Adrenal gland (tissue), 12 donors: ENCODE measurements around the gene FMNL2. TPM values are rescaled to one million over a fixed set of nuclear protein-coding genes. Genes with fewer than 3 reads are reported as not detected.

Experiments
- DNase-seq, 7 donors: peaks; one replicate each; pipeline ENCODE4 v3.0.0-alpha.2; 2019 to 2020
- H3K27ac ChIP-seq, 5 donors: fragments of 200-600 bp; sonication (generic) in 4 of 5; 1 replicate in 3 of 5; 2 replicates in 2 of 5; pipeline versions ENCODE4 v1.5.1 to v1.8.0; 2016 to 2020; ENCODE audit warnings: mild to moderate bottlenecking in 1 of 5
- H3K27me3 ChIP-seq: fragments of 200-600 bp; 2 replicates; pipeline ENCODE4 v1.8.0; 2021
- H3K36me3 ChIP-seq, 2 donors: fragments of 200-600 bp; replicated peaks in 1 of 2; 1 replicate in 1 of 2; 2 replicates in 1 of 2; pipeline versions ENCODE4 v1.5.1 to v1.8.0; 2018 to 2022
- H3K4me1 ChIP-seq, 2 donors: fragments of 200-600 bp; replicated peaks in 1 of 2; 1 replicate in 1 of 2; 2 replicates in 1 of 2; pipeline versions ENCODE4 v1.5.1 to v1.8.0; 2018 to 2021
- H3K4me3 ChIP-seq, 4 donors: fragments of 200-600 bp; sonication (generic) in 3 of 4; one replicate each; pipeline ENCODE4 v1.5.1; 2016 to 2018
- H3K9me3 ChIP-seq, 3 donors: fragments of 200-600 bp; sonication (generic) in 1 of 3; replicated peaks in 1 of 3; 1 replicate in 2 of 3; 2 replicates in 1 of 3; pipeline versions ENCODE4 v1.5.1 to v1.8.0; 2016 to 2021
- CTCF ChIP-seq, 6 experiments: fragments of 450-650 bp in 4 of 6; fragments of 200-600 bp in 2 of 6; sonication (generic) in 1 of 6; IDR thresholded peaks; 1 replicate in 5 of 6; 2 replicates in 1 of 6; pipeline versions ENCODE4 v1.5.1 to v1.8.0; 2016 to 2021; ENCODE audit warnings: antibody characterized with exemption in 6 of 6, mild to moderate bottlenecking in 2 of 6, moderate library complexity in 1 of 6
- POLR2A ChIP-seq, 2 donors: fragments of 450-650 bp; IDR thresholded peaks; one replicate each; pipeline ENCODE4 v1.6.1; 2017; ENCODE audit warnings: antibody characterized with exemption in 2 of 2, mild to moderate bottlenecking in 2 of 2, moderate library complexity in 1 of 2
- WGBS, 4 donors: extraction: QIAGEN DNeasy Blood & Tissue Kit in 2 of 4; methylation state at CpG; one replicate each; pipeline versions ENCODE4 v1.1.5 to v1.1.7; 2013 to 2017; 5-methylcytosine and 5-hydroxymethylcytosine counted together
- intact Hi-C, 2 donors: fragments of 100-400 bp; cut with DNase I; formaldehyde crosslinking; loops; one replicate each; pipeline versions ENCODE4 v1.14.1 to v1.15.0; 2022 to 2023
- polyA plus RNA-seq, 3 donors: library from polyadenylated mRNA; stranded (reverse); fragments of 200-250 nt in 2 of 3; fragments of 350-450 nt in 1 of 3; fragmentation: Illumina TruSeq in 1 of 3; extraction: RNeasy Lipid Tissue Mini Kit (QIAGEN cat#74804) in 1 of 3; gene quantifications; one replicate each; pipeline ENCODE4 v1.2.3, GENCODE V29; 2013 to 2014
- total RNA-seq, 9 donors: library from RNA; depleted of rRNA in 4 of 9; stranded (reverse); fragments of >200 nt in 4 of 9; fragments of 120-200 nt in 1 of 9; fragmentation: NEBNext Ultra II Directional in 1 of 9; extraction: Animal tissue kit (Norgen Biotek cat#: 25700) in 1 of 9; gene quantifications; one replicate each; pipeline versions ENCODE4 v1.1.0 to v1.2.4, GENCODE V29; 2013 to 2023
- donor health status: healthy with polysubstance abuse.
- donor health status: Bipolar disorder and iron deficiency.
- donor health status: DM: yes; HTN: yes; CAD: no.
- donor health status: DM: no; HTN: no; CAD: no.
- donor health status: DM: no; HTN: no; CAD: no.
- donor health status: DM: yes; HTN: yes; CAD: no.

The FMNL2 gene
- total and polyA plus RNA-seq, 12 donors = 23.5 to 54.2 (median 36.7) TPM

- no peaks in the 10 kb centered on the region for H3K36me3 ChIP-seq
- no peaks in the 10 kb centered on the region for H3K9me3 ChIP-seq
- no peak overlapping the region for H3K27ac ChIP-seq
- peaks cover 6 to 15% of the 10 kb centered on the region in 2 donors for H3K4me1 ChIP-seq
- no peak for DNase-seq
- TF ChIP-seq CTCF (IDR thresholded peaks at IDR 0.05) (no peak), POLR2A (IDR thresholded peaks at IDR 0.05) (no peak)
- 83 to 100% (median 97%) methylated on average over 1 of the region's 1 CpG for WGBS, 4 donors
- H3K4me3 ChIP-seq = no peak overlapping the region
- intact Hi-C loops = no loop called here
- H3K27me3 ChIP-seq = no peaks in the 10 kb centered on the region
Observed at GRCh38 chr2:152375174-152375573, 40.2 kb downstream of the FMNL2 start.

- H3K36me3 ChIP-seq = no peaks in the 10 kb centered on the region
- H3K4me3 ChIP-seq = no peak overlapping the region
- DNase-seq = no peak
- H3K27ac ChIP-seq = no peak overlapping the region
- TF ChIP-seq POLR2A (IDR thresholded peaks at IDR 0.05) (no peak), CTCF (IDR thresholded peaks at IDR 0.05) (no peak)
- H3K4me1 ChIP-seq = peaks cover 6 to 27% of the 10 kb centered on the region in 2 donors
- H3K9me3 ChIP-seq = no peaks in the 10 kb centered on the region
- intact Hi-C loops = no loop called here
- H3K27me3 ChIP-seq = no peaks in the 10 kb centered on the region
- WGBS, 4 donors = 87 to 94% (median 89%) methylated on average over 2 of the region's 2 CpGs
Observed at GRCh38 chr2:152376385-152376784, 41.4 kb downstream of the FMNL2 start.

- intact Hi-C loops = no loop called here
- Histone ChIP-seq H3K4me1 (peaks cover 6 to 31% of the 10 kb centered on the region in 2 donors), H3K27ac (no peak overlapping the region), H3K9me3 (no peaks in the 10 kb centered on the region), H3K36me3 (no peaks in the 10 kb centered on the region), H3K27me3 (no peaks in the 10 kb centered on the region), H3K4me3 (no peak overlapping the region)
- TF ChIP-seq CTCF (IDR thresholded peaks at IDR 0.05) = no peak
- no peak for TF ChIP-seq POLR2A (IDR thresholded peaks at IDR 0.05)
- 55 to 67% (median 58%) methylated on average over 1 of the region's 1 CpG for WGBS, 4 donors
- no peak for DNase-seq
Observed at GRCh38 chr2:152376968-152377367, 42.0 kb downstream of the FMNL2 start.

- DNase-seq = no peak
- WGBS, 4 donors = 66 to 72% (median 68%) methylated on average over 4 of the region's 4 CpGs
- intact Hi-C loops = no loop called here
- no peak overlapping the region for H3K4me3 ChIP-seq
- TF ChIP-seq POLR2A (IDR thresholded peaks at IDR 0.05) (no peak), CTCF (IDR thresholded peaks at IDR 0.05) (no peak)
- no peaks in the 10 kb centered on the region for H3K27me3 ChIP-seq
- peaks cover 6 to 21% of the 10 kb centered on the region in 2 donors for H3K4me1 ChIP-seq
- H3K9me3 ChIP-seq = no peaks in the 10 kb centered on the region
- H3K36me3 ChIP-seq = no peaks in the 10 kb centered on the region
- no peak overlapping the region for H3K27ac ChIP-seq
Observed at GRCh38 chr2:152379089-152379488, 44.1 kb downstream of the FMNL2 start.
